Ovary (tissue), 3 donors: ENCODE data around the gene TMEM164.

Experiments
- CTCF ChIP-seq, 3 donors: fragments of 450-650 bp in 2 of 3; fragments of 200-600 bp in 1 of 3; IDR thresholded peaks; one replicate each; pipeline versions ENCODE4 v1.5.1 to v1.8.0; 2016 to 2022; ENCODE audit warnings: antibody characterized with exemption in 3 of 3, mild to moderate bottlenecking in 1 of 3
- EP300 ChIP-seq: sonication (generic); formaldehyde crosslinking; IDR thresholded peaks from one replicate; pipeline ENCODE4 v1.6.1; 2017; ENCODE audit warnings: antibody characterized with exemption
- POLR2A ChIP-seq: fragments of 450-650 bp; IDR thresholded peaks from one replicate; pipeline ENCODE4 v1.6.1; 2017; ENCODE audit warnings: antibody characterized with exemption, mild to moderate bottlenecking, moderate library complexity
- donor health status: DM: no; HTN: no; CAD: no.

GRCh38 chrX:110015032-110015431, 12.1 kb downstream of the TMEM164 start:
- TF ChIP-seq CTCF (IDR thresholded peaks at IDR 0.05) (no peak), POLR2A (no peak), EP300 (no peak)
